GM21619 (cell line): ENCODE results near the gene GATA1.

Experiments
- ATAC-seq: cut with Tn5 transposase; IDR thresholded peaks from one replicate; pipeline ENCODE4 v1.9.1; 2021; ENCODE audit not compliant: unreplicated experiment

Gene GATA1

DNA sequence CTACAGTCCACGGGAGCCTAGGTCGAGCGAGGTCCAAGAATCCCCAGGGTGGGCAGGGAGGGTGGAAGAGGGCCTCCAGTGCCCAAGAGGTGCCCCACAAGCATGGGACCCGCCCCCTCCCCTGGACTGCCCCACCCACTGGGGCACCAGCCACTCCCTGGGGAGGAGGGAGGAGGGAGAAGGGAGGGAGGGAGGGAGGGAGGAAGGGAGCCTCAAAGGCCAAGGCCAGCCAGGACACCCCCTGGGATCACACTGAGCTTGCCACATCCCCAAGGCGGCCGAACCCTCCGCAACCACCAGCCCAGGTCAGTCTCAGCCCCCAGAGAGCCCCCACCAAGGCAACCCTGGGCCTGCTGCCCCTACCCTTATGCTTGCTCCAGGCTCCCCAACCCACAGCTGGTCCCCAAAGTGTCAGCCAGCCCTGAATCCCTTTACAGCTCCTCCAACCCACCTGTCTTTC, at the start of gene GATA1:
GATA1 (plus strand) TSS at position 250 of the 460 bp plus-strand sequence. CDS start 4,520 bp downstream, outside the sequence.
- ATAC-seq: no peak

- ATAC-seq: no peak
These were observed 49.5 kb upstream of the GATA1 start for GRCh38 chrX:48736878-48737212.

GRCh38 chrX:48737213-48737938, 49.0 kb upstream of the GATA1 start:
- peak; percentile 98 for ATAC-seq

DNA sequence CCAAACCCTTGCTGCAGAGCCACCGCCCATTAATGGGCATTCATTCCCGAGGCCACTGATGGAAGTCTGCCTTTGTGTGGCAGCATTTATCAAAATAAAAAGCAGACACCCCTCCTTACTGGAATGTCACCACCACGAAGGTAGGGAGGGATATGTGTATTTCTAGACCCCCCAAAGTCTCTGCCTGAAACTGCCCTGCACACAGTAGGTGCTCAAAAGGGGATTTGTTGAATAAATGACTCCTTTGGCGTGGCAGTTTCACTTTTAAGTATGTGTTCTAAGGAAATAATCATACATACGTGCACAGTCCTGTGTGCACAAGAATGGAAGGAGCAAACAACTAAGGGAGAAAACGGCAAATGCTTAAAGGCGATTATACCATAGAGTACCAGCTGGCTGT, 48.5 kb upstream of the GATA1 start:
- no peak for ATAC-seq

GRCh38 chrX:48741834-48742233, 44.6 kb upstream of the GATA1 start:
- no peak for ATAC-seq

GRCh38 chrX:48745222-48745621, 41.2 kb upstream of the GATA1 start:
- no peak for ATAC-seq

DNA sequence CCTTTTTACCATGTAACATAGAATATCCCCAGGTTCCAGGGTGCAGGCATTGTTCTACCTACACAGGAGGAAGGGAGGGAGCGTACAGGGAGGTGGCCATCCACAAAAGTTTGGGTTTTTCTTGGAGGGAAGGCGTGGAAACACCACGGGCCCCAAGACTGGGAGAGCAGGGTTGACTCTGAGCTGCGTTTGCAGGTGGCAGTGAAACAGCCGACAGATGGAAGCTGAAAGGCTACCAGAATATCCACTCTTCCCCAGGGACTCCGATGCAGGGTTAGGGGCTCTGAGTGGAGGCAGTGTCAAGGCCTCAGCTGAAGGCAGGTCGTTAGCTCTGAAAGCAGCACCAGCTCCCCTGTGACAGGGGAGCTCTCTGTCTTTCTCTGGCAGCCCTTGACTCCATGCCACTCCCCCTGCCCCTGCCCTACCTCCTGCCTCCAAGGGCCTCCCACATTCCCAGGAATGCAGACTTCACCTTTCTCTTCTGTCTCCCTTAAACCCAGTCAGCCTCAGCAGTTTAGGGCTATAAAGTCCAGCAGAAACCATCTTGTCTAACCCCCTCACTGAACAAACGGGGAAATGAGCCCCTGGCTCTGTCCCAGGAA, 38.9 kb upstream of the GATA1 start:
- no peak for ATAC-seq

- no peak for ATAC-seq
These were observed 37.2 kb upstream of the GATA1 start for GRCh38 chrX:48749182-48749581.

- no peak for ATAC-seq
These were observed 35.0 kb upstream of the GATA1 start for GRCh38 chrX:48751343-48751742.

- no peak for ATAC-seq
These were observed 33.9 kb upstream of the GATA1 start for GRCh38 chrX:48752498-48752897.

DNA sequence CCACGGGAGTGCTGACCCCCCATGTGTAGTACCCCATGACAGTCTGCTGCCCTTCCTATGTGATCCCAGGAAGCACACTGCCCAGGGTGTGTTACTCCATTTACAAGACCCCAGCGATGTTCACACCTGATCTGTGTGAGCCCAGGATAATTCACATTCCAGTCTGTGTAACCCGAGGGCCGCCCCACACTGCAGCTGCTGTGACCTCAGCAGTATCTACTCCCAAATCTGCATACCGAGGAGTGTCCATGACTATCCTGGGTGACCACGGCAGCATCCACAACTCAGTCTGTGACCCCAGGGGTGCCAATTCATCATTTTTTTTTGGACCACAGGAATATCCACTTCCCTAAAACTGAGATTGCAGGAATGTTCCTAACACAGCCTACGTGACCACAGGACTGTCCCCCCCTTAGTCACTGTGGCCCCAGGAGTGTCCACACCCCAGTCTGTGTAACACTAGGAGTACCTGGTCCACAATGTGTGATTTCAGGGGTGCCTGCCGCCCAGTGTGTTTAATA, 32.6 kb upstream of the GATA1 start:
- ATAC-seq: no peak

DNA sequence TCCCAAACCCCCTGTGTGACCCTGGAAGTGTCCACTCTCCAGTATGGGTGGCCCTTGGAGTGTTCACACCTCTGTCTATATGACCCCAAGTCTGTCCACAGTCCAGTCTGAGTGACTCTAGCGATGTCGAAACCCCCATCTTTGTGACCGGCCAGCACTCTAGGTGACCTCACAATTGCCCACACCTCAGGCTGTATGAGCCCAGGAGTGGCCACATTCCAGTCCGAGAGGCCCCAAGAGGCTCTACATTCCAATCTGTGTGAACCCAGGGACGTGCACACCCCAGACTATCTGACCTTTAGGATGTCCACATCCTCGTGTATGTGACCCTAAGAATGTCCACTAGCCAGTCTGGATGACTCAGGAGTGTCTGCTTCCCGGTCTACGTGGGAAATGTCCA, 32.2 kb upstream of the GATA1 start:
- ATAC-seq: no peak

GRCh38 chrX:48761674-48762471, 24.5 kb upstream of the GATA1 start, which contains the start of gene GLOD5:
GLOD5 (plus strand) TSS chrX:48761747; CDS start chrX:48761791, 44 bp downstream.
- ATAC-seq: no peak

DNA sequence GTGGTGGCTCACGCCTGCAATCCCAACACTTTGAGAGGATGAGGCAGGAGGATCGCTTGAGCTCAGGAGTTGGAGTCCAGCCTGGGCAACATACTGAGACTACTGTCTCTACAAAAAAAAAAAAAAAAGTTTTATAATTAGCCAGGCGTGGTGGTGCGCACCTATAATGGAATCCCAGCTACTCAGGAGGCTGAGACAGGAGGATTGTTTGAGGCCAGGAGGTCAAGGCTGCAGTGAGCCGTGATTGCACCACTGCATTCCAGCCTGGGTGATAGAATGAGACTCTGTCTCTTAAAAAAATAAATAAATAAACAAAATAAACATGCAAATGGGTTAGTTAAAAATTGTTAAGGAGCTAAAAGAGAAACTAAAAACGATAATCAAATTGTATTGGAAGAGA, 17.2 kb upstream of the GATA1 start:
- ATAC-seq: no peak

DNA sequence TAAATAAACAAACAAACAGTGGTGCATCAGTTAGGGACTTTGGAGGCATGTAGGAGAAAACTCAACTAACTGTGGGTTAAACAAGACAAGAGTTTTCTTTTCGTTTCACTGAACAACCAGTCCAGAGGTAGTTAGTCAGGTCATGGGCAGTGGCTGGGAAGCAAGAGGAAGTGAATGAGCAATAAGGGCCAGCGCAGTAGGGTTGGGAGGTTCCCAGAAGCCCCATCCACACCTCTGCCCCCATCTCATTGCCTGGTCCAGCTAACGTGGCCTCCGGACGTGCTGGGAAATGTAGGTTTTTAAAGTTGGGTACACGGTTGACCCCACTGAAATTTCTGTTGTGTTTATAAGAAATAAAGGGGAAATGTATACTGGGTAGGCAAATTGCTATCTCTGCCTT, 16.1 kb upstream of the GATA1 start:
- no peak for ATAC-seq

DNA sequence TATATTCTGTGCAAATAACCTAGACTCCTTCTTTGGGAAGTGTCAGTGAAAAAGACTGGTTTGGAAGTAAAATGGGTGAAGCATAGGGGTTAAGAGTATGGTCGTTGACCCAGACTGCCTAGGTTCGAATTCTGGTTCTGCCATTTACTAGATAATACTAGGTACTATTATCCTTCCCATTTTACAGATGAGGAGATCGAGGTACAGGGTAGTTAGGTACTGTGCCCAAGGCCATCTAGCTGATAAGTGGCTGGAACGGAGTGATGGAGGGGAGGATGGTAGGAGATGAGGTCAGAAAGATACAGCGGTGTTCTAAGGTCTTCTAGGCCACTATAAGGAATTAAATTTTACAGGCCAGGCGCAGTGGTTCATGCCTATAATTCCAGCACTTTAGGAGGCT, 13.8 kb upstream of the GATA1 start:
- ATAC-seq: no peak

DNA sequence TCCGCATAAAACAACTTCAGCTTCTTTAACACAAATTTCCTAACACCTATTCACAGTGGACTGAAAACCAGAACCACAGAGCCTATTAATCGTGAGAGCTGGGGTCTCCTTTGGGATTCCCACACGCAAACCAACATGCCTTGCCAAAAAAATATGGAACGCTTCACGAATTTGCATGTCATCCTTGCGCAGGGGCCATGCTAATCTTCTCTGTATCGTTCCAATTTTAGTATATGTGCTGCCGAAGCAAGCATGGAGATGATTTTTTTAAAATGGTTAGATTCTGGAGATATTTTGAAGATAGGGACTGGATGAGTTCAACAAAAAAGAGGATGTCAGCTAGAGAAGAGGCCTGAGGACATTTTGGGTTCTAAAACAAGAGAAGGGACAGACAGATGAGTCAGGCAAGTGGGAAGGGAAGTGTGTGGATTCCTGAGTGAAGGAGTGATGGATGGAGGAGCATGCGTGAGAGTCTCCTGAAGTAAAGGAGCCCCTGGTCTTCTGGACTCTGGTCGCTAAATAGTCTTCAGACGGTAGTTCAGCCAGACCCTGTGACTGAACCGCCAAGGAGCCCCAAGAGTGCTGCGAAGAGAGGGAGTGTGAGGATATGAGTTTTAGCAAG, 9.5 kb upstream of the GATA1 start:
- ATAC-seq: no peak

GRCh38 chrX:48779399-48779798, 7.0 kb upstream of the GATA1 start:
- ATAC-seq: no peak

DNA sequence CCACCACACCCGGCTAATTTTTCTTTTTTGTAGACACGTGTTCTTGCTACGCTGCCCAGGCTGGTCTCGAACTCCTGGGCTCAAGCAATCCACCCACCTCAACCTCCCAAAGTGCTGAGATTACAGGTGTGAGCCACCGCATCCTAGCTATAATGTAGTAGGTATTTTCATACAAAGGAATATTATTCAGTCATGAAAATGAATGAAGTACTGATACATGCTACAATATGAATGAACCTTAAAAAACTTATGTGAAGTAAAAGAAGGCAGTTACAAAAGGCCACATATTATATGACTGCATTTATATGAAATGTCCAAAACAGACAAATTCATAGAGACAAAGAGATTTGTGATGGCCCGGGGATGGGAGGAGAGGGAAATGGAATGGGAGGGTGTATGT, 4.7 kb upstream of the GATA1 start:
- no peak for ATAC-seq

DNA sequence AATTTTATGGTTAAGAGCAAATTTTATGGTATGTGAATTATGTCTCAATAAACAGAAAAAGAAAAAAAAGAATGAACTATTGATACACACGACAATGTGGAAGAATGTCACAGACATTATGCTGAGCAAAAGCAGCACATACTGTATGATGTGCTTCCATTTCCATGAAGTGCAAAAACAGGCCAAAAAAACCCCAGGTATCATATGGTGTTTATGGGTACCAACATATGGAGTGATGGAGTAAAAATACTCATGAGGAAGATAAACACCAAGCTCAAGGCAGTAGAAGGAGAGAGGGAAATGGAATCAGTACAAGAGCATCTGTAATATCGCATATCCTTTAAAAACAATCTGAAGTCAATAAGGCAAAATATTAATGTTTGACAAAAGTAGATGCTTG, 4.2 kb upstream of the GATA1 start:
- ATAC-seq: no peak

- no peak for ATAC-seq
These were observed 3.6 kb upstream of the GATA1 start for GRCh38 chrX:48782795-48783194.
